Gastrocnemius medialis (tissue), 4 donors: ENCODE data around the gene CCDC174.

Experiments
- CTCF ChIP-seq, 5 experiments: fragments of 450-650 bp in 3 of 5; fragments of 200-600 bp in 2 of 5; sonication (generic) in 2 of 5; IDR thresholded peaks in 4 of 5; conservative IDR thresholded peaks in 1 of 5; 1 replicate in 4 of 5; 2 replicates in 1 of 5; pipeline ENCODE4 v1.5.1; 2016 to 2019; ENCODE audit warnings: antibody characterized with exemption in 5 of 5, mild to moderate bottlenecking in 3 of 5, moderate library complexity in 3 of 5
- POLR2A ChIP-seq, 2 donors: fragments of 450-650 bp; IDR thresholded peaks; one replicate each; pipeline ENCODE4 v1.6.1; 2017; ENCODE audit warnings: antibody characterized with exemption in 2 of 2, mild to moderate bottlenecking in 2 of 2, moderate library complexity in 2 of 2

- TF ChIP-seq CTCF (IDR thresholded peaks at IDR 0.05 in 4 of 5, conservative IDR thresholded peaks at IDR 0.05 in 1 of 5) (no peak), POLR2A (IDR thresholded peaks at IDR 0.05) (no peak)
These were observed 23.7 kb upstream of the CCDC174 start for GRCh38 chr3:14627815-14628214.
